GM21360 (cell line): ENCODE results near the gene ADARB1.

ENCODE experiments used
- ATAC-seq: cut with Tn5 transposase; IDR thresholded peaks from one replicate; pipeline ENCODE4 v1.9.1; 2021; ENCODE audit warnings: mild to moderate bottlenecking, moderate library complexity; ENCODE audit not compliant: unreplicated experiment

Gene ADARB1

GRCh38 chr21:45073301-45074047, 906 bp upstream of the ADARB1 start:
- ATAC-seq: no peak

- ATAC-seq: peak; percentile 22
Observed at GRCh38 chr21:45074818-45075595, 627 bp downstream of the ADARB1 start.

GRCh38 chr21:45075596-45076244, 1.3 kb downstream of the ADARB1 start:
- ATAC-seq: no peak

- ATAC-seq: no peak
Observed at GRCh38 chr21:45076245-45076711, 1.9 kb downstream of the ADARB1 start.

GRCh38 chr21:45078371-45078770, 4.0 kb downstream of the ADARB1 start:
- no peak for ATAC-seq

- no peak for ATAC-seq
Observed at GRCh38 chr21:45078877-45079281, 4.5 kb downstream of the ADARB1 start.

- ATAC-seq: no peak
Observed at GRCh38 chr21:45079351-45079750, 5.0 kb downstream of the ADARB1 start.

- ATAC-seq: no peak
Observed at GRCh38 chr21:45080232-45080631, 5.9 kb downstream of the ADARB1 start.

- no peak for ATAC-seq
Observed at GRCh38 chr21:45080639-45081414, 6.4 kb downstream of the ADARB1 start.

GRCh38 chr21:45081636-45082035, 7.3 kb downstream of the ADARB1 start:
- no peak for ATAC-seq

GRCh38 chr21:45082736-45083135, 8.4 kb downstream of the ADARB1 start:
- no peak for ATAC-seq

- ATAC-seq: no peak
Observed at GRCh38 chr21:45084121-45084520, 9.7 kb downstream of the ADARB1 start.

GRCh38 chr21:45084881-45085536, 10.6 kb downstream of the ADARB1 start:
- no peak for ATAC-seq

GRCh38 chr21:45085700-45086099, 11.3 kb downstream of the ADARB1 start:
- ATAC-seq: no peak

GRCh38 chr21:45086337-45086958, 12.1 kb downstream of the ADARB1 start:
- no peak for ATAC-seq

- no peak for ATAC-seq
Observed at GRCh38 chr21:45087022-45087823, 12.8 kb downstream of the ADARB1 start.

- ATAC-seq: no peak
Observed at GRCh38 chr21:45088116-45088515, 13.7 kb downstream of the ADARB1 start.

- ATAC-seq: no peak
Observed at GRCh38 chr21:45088729-45089128, 14.3 kb downstream of the ADARB1 start.

GRCh38 chr21:45089964-45090363, 15.6 kb downstream of the ADARB1 start:
- no peak for ATAC-seq
